ENCODE measurements around the gene SAMD7. TPM values are rescaled to one million over a fixed set of nuclear protein-coding genes. Genes with fewer than 3 reads are reported as not detected.

The SAMD7 gene
- total and polyA plus RNA-seq, 9 of the 15 experiments (the other 6 are each of a cell fraction or from before 2014, with no cell fraction given), result not detected

DNA sequence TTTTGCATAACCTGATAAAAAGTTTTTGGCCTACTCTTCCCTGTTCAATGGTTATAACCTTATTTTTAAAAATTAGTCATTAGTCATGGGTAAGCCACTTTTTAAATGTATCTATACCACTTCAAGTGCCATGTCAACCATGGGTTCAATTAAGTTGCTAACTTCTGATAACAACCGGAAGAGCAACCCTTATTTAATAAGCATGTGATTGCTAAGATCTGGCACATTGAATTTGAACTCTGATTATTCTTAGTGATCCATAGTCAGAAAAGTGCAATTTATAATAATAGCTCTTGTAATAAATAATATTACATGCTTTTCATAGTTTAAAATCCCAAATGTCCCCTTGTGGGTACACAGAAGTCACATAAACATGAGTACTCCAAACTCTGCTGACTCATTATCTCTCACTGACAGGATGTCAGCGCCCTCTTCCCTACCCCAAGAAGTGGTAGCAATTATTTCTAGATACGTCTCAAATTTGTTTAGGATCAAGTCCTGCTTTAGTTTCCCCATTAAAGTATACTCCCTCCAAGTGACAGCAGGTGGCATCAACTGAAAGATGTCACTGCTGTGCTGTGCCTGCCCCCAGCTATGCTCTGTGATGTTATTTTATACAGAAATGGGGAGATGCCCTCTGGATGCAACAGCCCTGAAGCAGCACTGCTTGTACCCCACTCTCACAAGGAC, 18.6 kb downstream of the SAMD7 start (continued):
- TF ChIP-seq, protein P1, sequence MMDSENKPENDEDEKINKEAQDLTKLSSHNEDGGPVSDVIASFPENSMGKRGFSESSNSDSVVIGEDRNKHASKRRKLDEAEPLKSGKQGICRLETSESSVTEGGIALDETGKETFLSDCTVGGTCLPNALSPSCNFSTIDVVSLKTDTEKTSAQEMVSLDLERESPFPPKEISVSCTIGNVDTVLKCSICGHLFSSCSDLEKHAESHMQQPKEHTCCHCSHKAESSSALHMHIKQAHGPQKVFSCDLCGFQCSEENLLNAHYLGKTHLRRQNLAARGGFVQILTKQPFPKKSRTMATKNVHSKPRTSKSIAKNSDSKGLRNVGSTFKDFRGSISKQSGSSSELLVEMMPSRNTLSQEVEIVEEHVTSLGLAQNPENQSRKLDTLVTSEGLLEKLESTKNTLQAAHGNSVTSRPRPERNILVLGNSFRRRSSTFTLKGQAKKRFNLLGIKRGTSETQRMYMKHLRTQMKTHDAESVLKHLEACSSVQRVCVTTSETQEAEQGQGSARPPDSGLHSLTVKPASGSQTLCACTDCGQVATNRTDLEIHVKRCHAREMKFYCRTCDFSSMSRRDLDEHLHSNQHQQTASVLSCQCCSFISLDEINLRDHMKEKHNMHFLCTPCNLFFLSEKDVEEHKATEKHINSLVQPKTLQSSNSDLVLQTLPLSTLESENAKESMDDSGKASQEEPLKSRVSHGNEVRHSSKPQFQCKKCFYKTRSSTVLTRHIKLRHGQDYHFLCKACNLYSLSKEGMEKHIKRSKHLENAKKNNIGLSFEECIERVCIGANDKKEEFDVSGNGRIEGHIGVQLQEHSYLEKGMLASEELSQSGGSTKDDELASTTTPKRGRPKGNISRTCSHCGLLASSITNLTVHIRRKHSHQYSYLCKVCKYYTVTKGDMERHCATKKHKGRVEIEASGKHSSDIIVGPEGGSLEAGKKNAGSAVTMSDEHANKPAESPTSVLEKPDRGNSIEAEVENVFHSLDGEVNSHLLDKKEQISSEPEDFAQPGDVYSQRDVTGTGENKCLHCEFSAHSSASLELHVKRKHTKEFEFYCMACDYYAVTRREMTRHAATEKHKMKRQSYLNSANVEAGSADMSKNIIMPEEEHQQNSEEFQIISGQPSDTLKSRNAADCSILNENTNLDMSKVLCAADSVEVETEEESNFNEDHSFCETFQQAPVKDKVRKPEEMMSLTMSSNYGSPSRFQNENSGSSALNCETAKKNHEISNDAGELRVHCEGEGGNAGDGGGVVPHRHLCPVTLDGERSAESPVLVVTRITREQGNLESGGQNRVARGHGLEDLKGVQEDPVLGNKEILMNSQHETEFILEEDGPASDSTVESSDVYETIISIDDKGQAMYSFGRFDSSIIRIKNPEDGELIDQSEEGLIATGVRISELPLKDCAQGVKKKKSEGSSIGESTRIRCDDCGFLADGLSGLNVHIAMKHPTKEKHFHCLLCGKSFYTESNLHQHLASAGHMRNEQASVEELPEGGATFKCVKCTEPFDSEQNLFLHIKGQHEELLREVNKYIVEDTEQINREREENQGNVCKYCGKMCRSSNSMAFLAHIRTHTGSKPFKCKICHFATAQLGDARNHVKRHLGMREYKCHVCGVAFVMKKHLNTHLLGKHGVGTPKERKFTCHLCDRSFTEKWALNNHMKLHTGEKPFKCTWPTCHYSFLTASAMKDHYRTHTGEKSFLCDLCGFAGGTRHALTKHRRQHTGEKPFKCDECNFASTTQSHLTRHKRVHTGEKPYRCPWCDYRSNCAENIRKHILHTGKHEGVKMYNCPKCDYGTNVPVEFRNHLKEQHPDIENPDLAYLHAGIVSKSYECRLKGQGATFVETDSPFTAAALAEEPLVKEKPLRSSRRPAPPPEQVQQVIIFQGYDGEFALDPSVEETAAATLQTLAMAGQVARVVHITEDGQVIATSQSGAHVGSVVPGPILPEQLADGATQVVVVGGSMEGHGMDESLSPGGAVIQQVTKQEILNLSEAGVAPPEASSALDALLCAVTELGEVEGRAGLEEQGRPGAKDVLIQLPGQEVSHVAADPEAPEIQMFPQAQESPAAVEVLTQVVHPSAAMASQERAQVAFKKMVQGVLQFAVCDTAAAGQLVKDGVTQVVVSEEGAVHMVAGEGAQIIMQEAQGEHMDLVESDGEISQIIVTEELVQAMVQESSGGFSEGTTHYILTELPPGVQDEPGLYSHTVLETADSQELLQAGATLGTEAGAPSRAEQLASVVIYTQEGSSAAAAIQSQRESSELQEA (IDR thresholded peaks at IDR 0.05; ENCODE audit: low read depth), result no peak
- no peak for TF ChIP-seq ATF1 (CRISPR knock-in tag; IDR thresholded peaks at IDR 0.05)
- no peak for TF ChIP-seq ATF1 (tag; IDR thresholded peaks at IDR 0.05)
- TF ChIP-seq, protein P2, sequence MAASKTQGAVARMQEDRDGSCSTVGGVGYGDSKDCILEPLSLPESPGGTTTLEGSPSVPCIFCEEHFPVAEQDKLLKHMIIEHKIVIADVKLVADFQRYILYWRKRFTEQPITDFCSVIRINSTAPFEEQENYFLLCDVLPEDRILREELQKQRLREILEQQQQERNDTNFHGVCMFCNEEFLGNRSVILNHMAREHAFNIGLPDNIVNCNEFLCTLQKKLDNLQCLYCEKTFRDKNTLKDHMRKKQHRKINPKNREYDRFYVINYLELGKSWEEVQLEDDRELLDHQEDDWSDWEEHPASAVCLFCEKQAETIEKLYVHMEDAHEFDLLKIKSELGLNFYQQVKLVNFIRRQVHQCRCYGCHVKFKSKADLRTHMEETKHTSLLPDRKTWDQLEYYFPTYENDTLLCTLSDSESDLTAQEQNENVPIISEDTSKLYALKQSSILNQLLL (CRISPR knock-in tag; IDR thresholded peaks at IDR 0.05; ENCODE audit: borderline replicate concordance), result no peak
- no peak for TF ChIP-seq ATF7 (IDR thresholded peaks at IDR 0.05)
- no peak for TF ChIP-seq PRPF4 (IDR thresholded peaks at IDR 0.05; ENCODE audit: insufficient read depth, low read depth, low read length, poor library complexity, severe bottlenecking)
- TF ChIP-seq ZKSCAN3 (CRISPR knock-in tag; IDR thresholded peaks at IDR 0.05), result no peak
- TF ChIP-seq, protein P3, sequence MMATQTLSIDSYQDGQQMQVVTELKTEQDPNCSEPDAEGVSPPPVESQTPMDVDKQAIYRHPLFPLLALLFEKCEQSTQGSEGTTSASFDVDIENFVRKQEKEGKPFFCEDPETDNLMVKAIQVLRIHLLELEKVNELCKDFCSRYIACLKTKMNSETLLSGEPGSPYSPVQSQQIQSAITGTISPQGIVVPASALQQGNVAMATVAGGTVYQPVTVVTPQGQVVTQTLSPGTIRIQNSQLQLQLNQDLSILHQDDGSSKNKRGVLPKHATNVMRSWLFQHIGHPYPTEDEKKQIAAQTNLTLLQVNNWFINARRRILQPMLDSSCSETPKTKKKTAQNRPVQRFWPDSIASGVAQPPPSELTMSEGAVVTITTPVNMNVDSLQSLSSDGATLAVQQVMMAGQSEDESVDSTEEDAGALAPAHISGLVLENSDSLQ (IDR thresholded peaks at IDR 0.05), result peak; percentile 76
- TF ChIP-seq TBL1XR1 (IDR thresholded peaks at IDR 0.05; ENCODE audit: low read length in 2 of 2), result 0 out of 4 replicates have a peak, but pooled peaks of 1 of the 2 experiments have one; percentile 7
- no peak for TF ChIP-seq SIRT6 (IDR thresholded peaks at IDR 0.05; ENCODE audit: low read depth, low read length)
- TF ChIP-seq CREBBP (IDR thresholded peaks at IDR 0.05; ENCODE audit: low read depth, low read length), result no peak
- peak in 1 of 2 experiments; percentile 72; a peak in 2 of 4 replicates for TF ChIP-seq RCOR1 (IDR thresholded peaks at IDR 0.05; ENCODE audit: borderline replicate concordance in 1 of 2, low read depth in 2 of 2, low read length in 2 of 2)
- TF ChIP-seq TAL1 (IDR thresholded peaks at IDR 0.05), result peak; percentile 11; the same call in 1 of the 2 replicates
- TF ChIP-seq, protein P4, sequence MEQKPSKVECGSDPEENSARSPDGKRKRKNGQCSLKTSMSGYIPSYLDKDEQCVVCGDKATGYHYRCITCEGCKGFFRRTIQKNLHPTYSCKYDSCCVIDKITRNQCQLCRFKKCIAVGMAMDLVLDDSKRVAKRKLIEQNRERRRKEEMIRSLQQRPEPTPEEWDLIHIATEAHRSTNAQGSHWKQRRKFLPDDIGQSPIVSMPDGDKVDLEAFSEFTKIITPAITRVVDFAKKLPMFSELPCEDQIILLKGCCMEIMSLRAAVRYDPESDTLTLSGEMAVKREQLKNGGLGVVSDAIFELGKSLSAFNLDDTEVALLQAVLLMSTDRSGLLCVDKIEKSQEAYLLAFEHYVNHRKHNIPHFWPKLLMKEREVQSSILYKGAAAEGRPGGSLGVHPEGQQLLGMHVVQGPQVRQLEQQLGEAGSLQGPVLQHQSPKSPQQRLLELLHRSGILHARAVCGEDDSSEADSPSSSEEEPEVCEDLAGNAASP (IDR thresholded peaks at IDR 0.05), result no peak
- peak; percentile 69 for TF ChIP-seq BACH1 (tag; IDR thresholded peaks at IDR 0.05)
- 0 out of 2 replicates have a peak, but pooled peaks have one; percentile 14 for TF ChIP-seq CC2D1A (IDR thresholded peaks at IDR 0.05)

Data from K562 (cell line).